SK-N-SH (cell line): ENCODE results near the gene NOTUM. TPM values are rescaled to one million over a fixed set of nuclear protein-coding genes. Genes with fewer than 3 reads are reported as not detected.

Experiments used
- CTCF ChIA-PET: fragments of 300-600, 350-600 bp; formaldehyde crosslinking; extraction: SDS; loops from one replicate; lab custom pipeline; 2021; lab: Yijun Ruan, JAX
- POLR2A ChIA-PET: fragments of 350-600 bp; sonication (Branson Sonifier 250); formaldehyde crosslinking; extraction: SDS; loops from one replicate; lab custom pipeline; 2020; ENCODE audit warnings: antibody characterized with exemption, inconsistent platforms; lab: Yijun Ruan, JAX
- DNase-seq: peaks from one replicate; pipeline ENCODE4 v3.0.0; 2012
- H2AFZ ChIP-seq: fragments of 200-600 bp; sonication (generic); 2 replicates; pipeline ENCODE4 v1.8.1; 2016; ENCODE audit warnings: antibody characterized with exemption, mild to moderate bottlenecking, low read depth
- H3F3A ChIP-seq: fragments of 200-600 bp; sonication (generic); replicated peaks from 2 replicates; pipeline ENCODE3; 2016; ENCODE audit warnings: antibody characterized with exemption, mild to moderate bottlenecking; ENCODE audit not compliant: insufficient read depth
- H3K27ac ChIP-seq, 2 experiments: fragments of 200-500 bp in 1 of 2; fragments of 200-600 bp in 1 of 2; sonication (Bioruptor generic) in 1 of 2; sonication (generic), shearing (Covaris generic) in 1 of 2; 2 replicates each; pipeline versions ENCODE4 v1.5.1 to v1.6.1; 2014 to 2016; ENCODE audit warnings: low read depth in 2 of 2, inconsistent platforms in 1 of 2, low read length in 1 of 2, mild to moderate bottlenecking in 1 of 2, mixed read lengths in 1 of 2
- H3K27me3 ChIP-seq: fragments of 200-600 bp; sonication (generic), shearing (Covaris generic); 2 replicates; pipeline ENCODE4 v1.6.1; 2016; ENCODE audit warnings: mixed run types; ENCODE audit not compliant: insufficient read depth
- H3K36me3 ChIP-seq, 2 experiments: fragments of 200-500 bp in 1 of 2; fragments of 200-600 bp in 1 of 2; sonication (Bioruptor generic) in 1 of 2; sonication (generic) in 1 of 2; replicated peaks in 1 of 2; 2 replicates each; pipeline versions ENCODE3 to v1.5.1; 2014 to 2016; ENCODE audit warnings: low read length in 1 of 2, mild to moderate bottlenecking in 1 of 2; ENCODE audit not compliant: insufficient read depth in 2 of 2, control insufficient read depth in 1 of 2
- H3K4me1 ChIP-seq, 2 experiments: fragments of 200-500 bp in 1 of 2; fragments of 200-600 bp in 1 of 2; sonication (Bioruptor generic) in 1 of 2; sonication (generic), shearing (Covaris generic) in 1 of 2; 2 replicates each; pipeline versions ENCODE4 v1.5.1 to v1.6.1; 2014 to 2016; ENCODE audit warnings: low read depth in 1 of 2, low read length in 1 of 2, mixed run types in 1 of 2; ENCODE audit not compliant: insufficient read depth in 2 of 2, control insufficient read depth in 1 of 2
- H3K4me2 ChIP-seq: fragments of 200-600 bp; sonication (generic), shearing (Covaris generic); 2 replicates; pipeline ENCODE4 v1.6.1; 2017; ENCODE audit warnings: mixed run types
- H3K4me3 ChIP-seq, 2 experiments: fragments of 200-500 bp in 1 of 2; fragments of 200-600 bp in 1 of 2; sonication (Bioruptor generic) in 1 of 2; sonication (generic), shearing (Covaris generic) in 1 of 2; 2 replicates each; pipeline versions ENCODE4 v1.5.1 to v1.8.1; 2014 to 2016; ENCODE audit warnings: low read depth in 2 of 2, inconsistent platforms in 1 of 2, low read length in 1 of 2, mild to moderate bottlenecking in 1 of 2, mixed read lengths in 1 of 2, moderate library complexity in 1 of 2
- H3K79me2 ChIP-seq: fragments of 200-600 bp; sonication (generic); 2 replicates; pipeline ENCODE4 v1.8.1; 2017; ENCODE audit warnings: mild to moderate bottlenecking; ENCODE audit not compliant: insufficient read depth
- H3K9ac ChIP-seq: fragments of 200-600 bp; sonication (generic); 2 replicates; pipeline ENCODE4 v1.6.1; 2017; ENCODE audit warnings: mixed run types
- H3K9me2 ChIP-seq: fragments of 200-600 bp; sonication (generic); 2 replicates; pipeline ENCODE4 v1.6.1; 2017; ENCODE audit warnings: mixed run types
- H3K9me3 ChIP-seq: fragments of 200-600 bp; sonication (generic); 2 replicates; pipeline ENCODE4 v1.6.1; 2017; ENCODE audit warnings: mixed run types, mild to moderate bottlenecking, moderate library complexity
- H4K20me1 ChIP-seq: fragments of 200-600 bp; sonication (generic); 2 replicates; pipeline ENCODE4 v1.6.1; 2017; ENCODE audit warnings: mild to moderate bottlenecking, mixed run types; ENCODE audit not compliant: insufficient read depth
- CTCF ChIP-seq: fragments of 200-600 bp; sonication (generic); IDR thresholded peaks from 2 replicates; pipeline ENCODE4 v1.6.1; 2017; ENCODE audit warnings: antibody characterized with exemption, mild to moderate bottlenecking, moderate library complexity
- EZH2phosphoT487 ChIP-seq: fragments of 200-600 bp; sonication (generic); IDR thresholded peaks from 2 replicates; pipeline ENCODE4 v1.6.1; 2017; ENCODE audit warnings: low read depth, mixed run types, mild to moderate bottlenecking, antibody characterized with exemption, moderate library complexity, borderline replicate concordance
- FOXJ3 ChIP-seq: sonication (generic); formaldehyde crosslinking; IDR thresholded peaks from 2 replicates; pipeline ENCODE4 v1.5.1; 2020; ENCODE audit warnings: mild to moderate bottlenecking, missing genetic modification reagents
- IRF3 ChIP-seq: fragments of 150-350 bp; IDR thresholded peaks from 2 replicates; pipeline ENCODE4 v1.6.1; 2016; ENCODE audit warnings: mild to moderate bottlenecking, low read depth, low read length
- RAD21 ChIP-seq: IDR thresholded peaks from 2 replicates; pipeline ENCODE4 v1.6.1; 2012; ENCODE audit warnings: mild to moderate bottlenecking, low read length
- USF1 ChIP-seq: IDR thresholded peaks from 2 replicates; pipeline ENCODE4 v1.4.0; 2012; ENCODE audit warnings: low read depth, borderline replicate concordance
- USF2 ChIP-seq: fragments of 150-350 bp; IDR thresholded peaks from 2 replicates; pipeline ENCODE4 v1.6.1; 2017; ENCODE audit warnings: antibody characterized with exemption, low read length, low read depth, borderline replicate concordance
- YY1 ChIP-seq: IDR thresholded peaks from 2 replicates; pipeline ENCODE4 v1.4.0; 2012; ENCODE audit warnings: low read depth, mild to moderate bottlenecking
- ZBTB33 ChIP-seq: IDR thresholded peaks from 2 replicates; pipeline ENCODE4 v1.4.0; 2012; ENCODE audit warnings: low read depth, borderline replicate concordance
- WGBS: methylation state at CpG from one replicate; pipeline ENCODE4 v1.1.6; 2017; ENCODE audit warnings: low lambda C conversion rate; 5-methylcytosine and 5-hydroxymethylcytosine counted together
- polyA plus RNA-seq, 3 experiments: library from polyadenylated mRNA; depleted of rRNA; stranded (reverse); fragments of >200 nt; gene quantifications; 2 replicates each; pipeline ENCODE4 v1.2.3, GENCODE V29; 2012

Gene NOTUM
- polyA plus RNA-seq, 1 of the 3 experiments (the other 2 are of a cell fraction) = 0.33 TPM

- TF ChIP-seq USF2 = peak; percentile 96
- 0 out of 2 replicates have a peak, but pooled peaks have one; percentile 26 for TF ChIP-seq RAD21
- no peak for TF ChIP-seq YY1
- TF ChIP-seq EZH2phosphoT487 = no peak
- no peak for TF ChIP-seq FOXJ3 (CRISPR knock-in tag)
- no peak for TF ChIP-seq IRF3
- TF ChIP-seq ZBTB33 = no peak
- TF ChIP-seq, all 33 proteins: peak for 15
Observed at GRCh38 chr17:81927653-81928543, 33.1 kb downstream of the NOTUM start, which contains the start of gene MAFG (continued).

- no peaks in the 10 kb centered on the region for H3K9me3 ChIP-seq
- CTCF ChIA-PET = interaction anchor here (0.7 to 11.7 kb wide), 22 partner anchors 10 to 110 kb away, joined by 3 to 107 read pairs (median 6); partner anchors contain the start of genes ALYREF, ANAPC11, ARHGDIA and ASPSCR1
- H3K9me2 ChIP-seq = no peaks in the 10 kb centered on the region
- peaks cover 16% of the 10 kb centered on the region for H3F3A ChIP-seq
- H3K79me2 ChIP-seq = peaks cover 50% of the 10 kb centered on the region
- H3K9ac ChIP-seq = peak overlapping the region; percentile 91
- no peak for TF ChIP-seq CTCF
- TF ChIP-seq ZBTB33 = no peak
- TF ChIP-seq USF1 = no peak
- H3K4me1 ChIP-seq = peaks cover 20 to 31% of the 10 kb centered on the region in 2 experiments; a peak in 2 of 4 replicates
- POLR2A ChIA-PET = interaction anchor here (0.8 to 5.0 kb wide), 8 partner anchors 10 to 111 kb away, joined by 3 to 34 read pairs (median 4); partner anchors contain the start of genes ALYREF, ANAPC11, DCXR and NPB
- H3K4me2 ChIP-seq = peak overlapping the region; percentile 87
- H4K20me1 ChIP-seq = peaks cover 38% of the 10 kb centered on the region
- H3K4me3 ChIP-seq = peak overlapping the region; percentile 92
- peaks cover 1 to 6% of the 10 kb centered on the region in 2 experiments for H3K36me3 ChIP-seq
- H2AFZ ChIP-seq = no peak overlapping the region
- H3K27me3 ChIP-seq = no peaks in the 10 kb centered on the region
- no peak for DNase-seq
- 4% methylated on average over 44 of the region's 78 CpGs for WGBS
- peak overlapping the region; percentile 72 to 85 for H3K27ac ChIP-seq
Observed at GRCh38 chr17:81927152-81927652, 33.8 kb downstream of the NOTUM start.
